Left renal cortex interstitium (tissue), 4 donors: ENCODE results near the gene ZNF511. TPM values are rescaled to one million over a fixed set of nuclear protein-coding genes. Genes with fewer than 3 reads are reported as not detected.
A peak's percentile ranks its signal among the peaks of the same experiment; 100 is the strongest.

ENCODE experiments used
- DNase-seq, 4 donors: peaks; one replicate each; pipeline ENCODE4 v3.0.0-alpha.2; 2013; ENCODE audit warnings: low read depth in 4 of 4, low spot score in 2 of 4, missing footprints in 1 of 4
- polyA plus RNA-seq, 4 donors: library from polyadenylated mRNA; unstranded; fragments of 120-200 nt; gene quantifications; one replicate each; pipeline ENCODE4 v1.2.1, GENCODE V29; 2013; ENCODE audit not compliant: insufficient read length in 4 of 4

Gene ZNF511
- polyA plus RNA-seq, 4 donors = 32.0 to 53.7 (median 38.7) TPM

GRCh38 chr10:133350950-133351329 lies 42.2 kb downstream of the ZNF511 start:
- no peak for DNase-seq

GRCh38 chr10:133351408-133352318 lies 42.9 kb downstream of the ZNF511 start:
- DNase-seq = no peak

GRCh38 chr10:133353202-133353959 lies 44.7 kb downstream of the ZNF511 start:
- DNase-seq = no peak

GRCh38 chr10:133353988-133354605 lies 45.4 kb downstream of the ZNF511 start:
- no peak for DNase-seq

GRCh38 chr10:133354672-133355240 lies 46.0 kb downstream of the ZNF511 start:
- DNase-seq = no peak

GRCh38 chr10:133355266-133355665 lies 46.6 kb downstream of the ZNF511 start:
- DNase-seq = no peak

- no peak for DNase-seq
These were observed 47.3 kb downstream of the ZNF511 start for GRCh38 chr10:133355991-133356390.

GRCh38 chr10:133356549-133357284 lies 48.0 kb downstream of the ZNF511 start:
- no peak for DNase-seq

GRCh38 chr10:133357285-133358161 lies 48.8 kb downstream of the ZNF511 start, which contains the start of gene FUOM:
Gene FUOM (minus strand): TSS chr10:133358019. CDS start chr10:133358007, 12 bp downstream.
- DNase-seq = peak in 1 of 4 donors; percentile 72

- DNase-seq = no peak
These were observed 49.6 kb downstream of the ZNF511 start for GRCh38 chr10:133358162-133358924.

GRCh38 chr10:133358925-133359310 lies 50.2 kb downstream of the ZNF511 start:
- no peak for DNase-seq

GRCh38 chr10:133359554-133359971 lies 50.8 kb downstream of the ZNF511 start:
- DNase-seq = no peak

GRCh38 chr10:133359972-133360610 lies 51.4 kb downstream of the ZNF511 start:
- no peak for DNase-seq

- DNase-seq = no peak
These were observed 52.5 kb downstream of the ZNF511 start for GRCh38 chr10:133361227-133361626.

GRCh38 chr10:133361773-133362441 lies 53.2 kb downstream of the ZNF511 start:
- no peak for DNase-seq
